T-helper 9 cell (primary cell): ENCODE measurements around the gene DENND1A.
"Not testable (repeated sequence)": the region's sequence is repeated elsewhere in the genome, so short reads cannot be mapped to it uniquely, and the experiment has no call there.

Experiments
- DNase-seq: peaks from one replicate; pipeline ENCODE4 v3.0.0-alpha.2; 2020
- total RNA-seq, 2 donors: gene quantifications; one replicate each; lab custom pipeline; 2026; lab: John Stamatoyannopoulos, UW

The DENND1A gene
- 16.2 to 22.0 reads per million in 2 donors for total RNA-seq

GRCh38 chr9:123929870-123930831, at the start of gene DENND1A:
Gene DENND1A (minus strand): TSS chr9:123930126. CDS start chr9:123929905, 221 bp downstream.
- DNase-seq, result peak; percentile 79

DNA sequence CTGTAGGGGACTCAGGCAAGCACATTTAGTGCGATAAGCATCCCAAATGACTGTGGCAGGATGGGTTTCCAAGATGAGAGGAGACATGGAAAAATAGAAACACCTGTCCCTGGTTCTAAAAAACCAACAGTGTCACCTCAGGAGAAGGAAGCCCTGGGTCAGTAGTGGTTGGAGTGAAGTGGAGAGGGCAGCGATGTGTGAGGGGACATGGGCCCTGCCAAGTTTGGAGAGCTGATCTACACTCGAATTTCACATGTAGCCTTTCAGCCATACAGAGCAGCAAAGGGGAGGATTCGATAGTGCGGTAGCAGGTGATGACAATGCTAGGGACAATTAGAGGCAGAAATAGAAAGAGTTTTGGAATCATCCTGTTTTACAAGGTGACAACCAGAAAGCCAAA, 49.1 kb upstream of the DENND1A start:
- DNase-seq, result no peak

GRCh38 chr9:123976579-123976978, 46.7 kb upstream of the DENND1A start:
- DNase-seq, result not testable (repeated sequence)

DNA sequence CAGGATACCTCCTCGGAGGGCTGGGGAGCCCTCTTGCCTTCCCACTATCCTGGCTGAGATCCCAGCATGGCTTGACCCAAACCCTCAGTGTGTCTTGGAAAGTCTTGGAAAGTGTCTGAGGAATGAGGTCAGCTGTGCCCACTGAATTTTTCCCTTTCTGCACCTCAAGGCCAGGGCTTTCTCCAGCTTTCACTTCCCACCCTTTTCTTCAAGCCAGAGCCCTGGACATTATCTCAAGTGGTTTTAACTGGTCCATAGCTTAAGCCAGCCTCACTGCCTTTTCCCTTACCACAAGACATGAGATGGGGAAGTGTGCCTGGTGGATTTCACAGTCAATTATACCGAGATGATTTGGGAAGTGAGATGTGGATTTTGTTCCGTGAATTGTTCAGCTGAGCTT, 45.9 kb upstream of the DENND1A start:
- no peak for DNase-seq

- DNase-seq, result no peak
Observed at GRCh38 chr9:123974471-123974870, 44.5 kb upstream of the DENND1A start.

DNA sequence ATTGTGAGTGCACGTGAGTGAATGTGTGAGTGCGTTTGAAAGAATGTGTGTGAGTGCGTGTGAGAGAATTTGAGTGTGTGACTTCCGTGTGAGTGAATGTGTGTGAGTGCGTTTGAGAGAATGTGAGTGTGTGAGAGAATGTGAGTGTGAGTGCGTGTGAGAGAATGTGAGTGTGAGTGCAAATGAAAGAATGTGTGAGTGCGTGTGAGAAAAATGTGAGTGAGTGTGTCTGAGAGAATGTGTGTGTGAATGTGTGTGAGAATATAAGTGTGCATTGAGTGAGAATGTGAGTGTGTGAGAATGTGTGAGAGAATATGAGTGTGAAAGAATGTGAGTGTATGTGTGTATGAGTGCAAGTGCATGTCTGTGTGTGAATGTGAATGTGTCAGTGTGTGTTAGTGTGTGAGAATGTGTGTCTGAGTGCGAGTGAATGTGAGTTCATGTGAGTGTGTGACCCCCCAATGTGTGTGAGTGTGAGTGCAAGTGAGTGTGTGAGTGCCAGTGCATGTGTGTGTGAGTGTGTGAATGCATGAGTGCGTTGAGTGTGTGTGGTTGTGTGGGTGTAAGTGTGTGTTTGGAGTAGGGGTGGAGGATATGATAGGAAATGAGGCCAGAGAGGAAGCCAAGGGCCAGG, 43.8 kb upstream of the DENND1A start:
- no peak for DNase-seq

- no peak for DNase-seq
Observed at GRCh38 chr9:123972618-123973017, 42.7 kb upstream of the DENND1A start.

- no peak for DNase-seq
Observed at GRCh38 chr9:123967323-123967722, 37.4 kb upstream of the DENND1A start.

- no peak for DNase-seq
Observed at GRCh38 chr9:123965801-123966686, 36.1 kb upstream of the DENND1A start.

- no peak for DNase-seq
Observed at GRCh38 chr9:123964761-123965160, 34.8 kb upstream of the DENND1A start.

- DNase-seq, result no peak
Observed at GRCh38 chr9:123960965-123961364, 31.0 kb upstream of the DENND1A start.

- DNase-seq, result no peak
Observed at GRCh38 chr9:123960366-123960765, 30.4 kb upstream of the DENND1A start.

GRCh38 chr9:123959787-123960186, 29.9 kb upstream of the DENND1A start:
- DNase-seq, result no peak

GRCh38 chr9:123957731-123958130, 27.8 kb upstream of the DENND1A start:
- DNase-seq, result no peak

- no peak for DNase-seq
Observed at GRCh38 chr9:123957168-123957721, 27.3 kb upstream of the DENND1A start.

- DNase-seq, result no peak
Observed at GRCh38 chr9:123955637-123956036, 25.7 kb upstream of the DENND1A start.

DNA sequence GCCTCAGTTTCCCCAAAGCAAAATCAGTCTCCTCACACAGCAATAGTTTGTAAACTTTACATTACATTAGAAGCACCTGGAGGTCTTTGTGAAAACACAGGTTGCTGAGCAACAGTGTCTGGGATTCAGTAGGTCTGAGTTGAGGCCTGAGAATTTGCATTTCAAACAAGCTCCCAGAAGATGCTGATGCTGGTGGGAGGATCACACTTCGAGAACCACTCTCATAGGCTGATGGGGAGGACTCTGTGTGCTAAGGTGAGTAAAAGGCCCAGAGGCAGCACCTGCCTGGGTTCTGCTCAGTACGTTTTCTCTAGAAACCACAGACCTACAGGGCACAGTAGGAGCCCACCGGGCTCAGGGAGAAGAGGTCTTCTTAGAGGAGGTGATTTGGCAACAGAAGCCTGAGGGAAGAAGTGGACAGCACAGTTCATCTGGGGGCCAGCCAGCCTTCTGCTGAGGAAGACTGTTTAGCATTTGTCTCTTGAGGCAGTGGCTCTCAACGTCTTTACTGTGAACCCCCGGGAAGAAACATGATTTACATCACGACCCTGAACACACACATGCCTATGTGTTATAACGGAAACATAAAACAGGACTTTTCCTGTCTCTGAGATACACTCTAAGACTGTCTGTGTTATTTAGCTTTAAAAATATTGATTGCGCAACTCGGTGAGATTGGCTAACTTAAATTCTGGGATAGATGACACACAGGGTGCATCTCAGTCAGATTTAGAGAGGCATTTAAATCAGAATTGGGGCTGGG, 24.8 kb upstream of the DENND1A start:
- no peak for DNase-seq

GRCh38 chr9:123952641-123953495, 22.9 kb upstream of the DENND1A start:
- DNase-seq, result no peak

GRCh38 chr9:123948286-123948685, 18.4 kb upstream of the DENND1A start:
- no peak for DNase-seq

DNA sequence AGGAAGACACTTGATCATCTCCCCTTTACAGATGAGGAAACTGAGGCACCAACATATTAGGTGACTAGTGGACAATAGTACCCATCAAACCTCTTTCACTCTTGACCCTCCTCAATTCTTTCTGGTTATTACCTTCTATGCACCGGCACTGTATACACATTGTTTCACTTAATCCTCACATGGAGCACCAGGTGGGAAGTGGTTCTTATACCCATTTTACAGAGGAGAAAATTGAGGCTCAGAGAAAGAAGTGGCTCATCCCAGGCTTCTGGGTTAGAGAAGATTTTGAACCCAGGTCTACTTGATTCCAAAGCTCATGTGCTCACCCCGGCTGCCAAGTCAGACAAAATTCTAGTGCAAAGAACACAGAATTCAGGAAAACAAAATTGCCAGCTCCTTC, 17.4 kb upstream of the DENND1A start:
- no peak for DNase-seq
